GM18526 (cell line): ENCODE data around the gene HDGF.

Experiments
- POLR2A ChIP-seq: IDR thresholded peaks from 3 replicates; pipeline ENCODE4 v1.6.1; 2011; ENCODE audit not compliant: insufficient read length; ENCODE audit errors: extremely low read depth

The HDGF gene

DNA sequence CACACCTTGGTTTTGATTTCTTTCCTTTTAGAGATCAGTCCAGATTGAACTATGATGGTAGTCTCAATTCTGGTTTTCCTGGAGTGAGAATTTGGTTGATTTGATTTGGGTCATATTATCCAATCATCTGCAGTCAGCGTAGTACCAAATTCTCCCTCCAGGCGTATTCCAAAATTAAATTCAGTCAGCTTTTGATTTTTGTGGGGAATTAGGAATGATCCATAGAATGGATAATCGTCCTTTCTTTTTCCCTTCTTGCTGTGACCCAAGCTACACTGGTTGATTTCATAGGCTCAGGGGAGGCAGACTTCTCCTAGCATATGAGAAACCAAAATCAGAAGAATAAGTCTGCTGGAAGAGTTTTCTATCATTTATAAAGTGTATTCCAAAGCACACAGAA lies 20.7 kb upstream of the HDGF start:
- TF ChIP-seq POLR2A: no peak

GRCh38 chr1:156768610-156769295 lies 17.3 kb upstream of the HDGF start:
- TF ChIP-seq POLR2A: no peak

DNA sequence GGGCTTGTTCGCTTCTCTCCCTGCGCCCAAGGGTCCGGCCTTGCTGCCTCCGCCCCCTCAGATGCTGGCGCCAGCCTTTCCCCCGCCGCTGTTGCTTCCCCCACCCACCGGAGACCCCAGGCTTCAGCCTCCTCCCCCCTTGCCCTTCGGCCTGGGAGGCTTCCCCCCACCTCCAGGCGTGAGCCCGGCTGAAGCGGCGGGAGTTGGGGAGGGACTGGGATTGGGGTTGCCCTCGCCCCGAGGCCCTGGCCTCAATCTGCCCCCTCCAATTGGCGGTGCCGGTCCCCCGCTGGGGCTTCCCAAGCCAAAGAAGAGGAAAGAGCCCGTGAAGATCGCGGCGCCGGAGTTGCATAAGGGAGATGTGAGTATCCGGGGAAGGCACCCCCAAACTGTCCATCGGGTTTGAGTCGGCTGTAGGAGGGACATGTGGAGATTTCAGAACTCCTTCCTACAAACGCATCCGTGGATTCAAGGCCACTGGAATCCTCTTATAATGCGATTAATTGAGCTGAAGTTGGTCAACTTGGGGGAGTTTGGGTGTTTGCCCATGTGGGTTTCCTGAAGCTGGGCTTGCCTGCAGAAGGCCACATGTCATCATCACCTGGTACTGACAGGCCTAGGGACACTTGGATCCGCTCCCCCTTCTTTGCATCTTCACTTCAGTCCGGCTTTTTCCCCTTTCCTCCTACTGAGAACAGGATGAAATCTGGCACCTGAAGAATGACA lies 16.6 kb upstream of the HDGF start:
- TF ChIP-seq POLR2A: no peak

GRCh38 chr1:156767101-156767878 lies 15.8 kb upstream of the HDGF start, which contains the start of gene PRCC:
TSS of gene PRCC (plus strand) at chr1:156767535. CDS start at chr1:156767772, 237 bp downstream.
- peak; percentile 33 for TF ChIP-seq POLR2A

DNA sequence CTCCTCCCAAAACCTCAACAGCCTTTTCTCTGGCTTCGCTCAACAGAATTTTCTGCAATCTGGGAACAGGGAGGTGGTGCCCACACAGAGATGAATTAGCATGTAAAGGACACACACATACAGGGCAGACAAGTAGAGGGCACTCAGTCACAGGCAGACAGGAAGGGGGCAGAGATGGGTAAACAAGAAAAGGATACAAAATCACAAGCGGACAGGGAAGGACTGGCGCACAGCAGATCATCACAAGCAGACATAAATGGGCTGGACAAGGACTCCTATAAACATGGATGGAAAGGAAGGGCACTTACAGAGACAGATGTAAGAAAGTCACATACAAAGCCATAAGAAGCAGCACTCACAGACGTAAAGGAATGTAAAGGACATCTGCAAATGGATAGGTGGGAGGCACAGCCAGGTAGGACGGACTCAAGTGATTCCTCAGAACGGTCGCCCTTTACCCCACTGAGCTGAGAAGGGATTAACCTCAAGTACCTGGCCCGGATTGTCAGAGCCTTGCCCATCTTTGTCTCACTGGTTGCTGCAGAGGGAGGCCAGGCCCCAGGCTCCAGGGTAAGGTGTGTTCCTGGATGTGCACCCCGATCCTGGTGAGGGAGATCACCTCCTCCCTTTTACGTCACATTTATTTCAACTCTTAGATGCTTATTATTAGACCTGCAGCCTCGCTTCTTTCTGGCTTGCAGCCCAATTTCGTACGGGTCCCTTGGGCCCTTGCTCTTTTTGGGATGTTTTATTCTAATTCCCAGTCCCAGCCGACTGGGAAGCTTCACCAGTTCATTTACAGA lies 15.0 kb upstream of the HDGF start:
- peak; percentile 41 for TF ChIP-seq POLR2A

- TF ChIP-seq POLR2A: no peak
Measured at GRCh38 chr1:156765666-156766065, 14.2 kb upstream of the HDGF start.

- TF ChIP-seq POLR2A: no peak
Measured at GRCh38 chr1:156760796-156761104, 9.3 kb upstream of the HDGF start.

DNA sequence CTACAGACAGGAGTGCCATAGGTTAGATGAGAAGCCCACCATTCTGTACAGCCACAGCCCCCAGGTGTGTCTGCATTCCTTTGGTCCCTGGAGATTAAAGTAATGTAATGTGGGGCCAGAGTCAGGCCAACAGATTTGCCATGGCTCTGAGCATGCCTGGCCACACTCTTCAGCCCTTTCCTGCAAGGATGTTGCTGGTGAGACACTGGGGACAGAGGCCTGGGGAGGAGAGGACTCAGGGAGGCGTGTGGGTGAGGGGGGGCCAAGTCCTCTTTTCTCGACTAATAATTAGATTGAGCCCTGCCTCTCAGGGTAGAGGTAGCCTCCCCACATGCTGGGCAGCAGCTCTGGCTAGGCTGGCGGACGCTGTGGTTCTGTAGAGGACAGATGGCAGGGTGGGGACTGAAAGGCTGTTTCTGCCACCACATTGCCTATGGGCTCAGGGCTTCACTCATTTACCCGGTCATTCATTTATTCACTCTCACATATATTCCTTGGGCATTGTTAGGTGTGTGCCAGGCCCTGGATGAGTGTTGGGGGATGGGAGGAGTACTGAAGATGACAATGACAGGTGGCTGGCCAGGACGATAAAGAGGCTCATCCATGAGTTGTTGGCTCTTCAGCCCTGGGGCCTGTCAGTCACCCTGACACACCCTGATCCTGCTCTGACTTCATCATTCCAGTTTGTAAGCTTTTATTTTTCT lies 8.8 kb upstream of the HDGF start:
- no peak for TF ChIP-seq POLR2A

- TF ChIP-seq POLR2A: no peak
Measured at GRCh38 chr1:156756355-156756754, 4.9 kb upstream of the HDGF start.

DNA sequence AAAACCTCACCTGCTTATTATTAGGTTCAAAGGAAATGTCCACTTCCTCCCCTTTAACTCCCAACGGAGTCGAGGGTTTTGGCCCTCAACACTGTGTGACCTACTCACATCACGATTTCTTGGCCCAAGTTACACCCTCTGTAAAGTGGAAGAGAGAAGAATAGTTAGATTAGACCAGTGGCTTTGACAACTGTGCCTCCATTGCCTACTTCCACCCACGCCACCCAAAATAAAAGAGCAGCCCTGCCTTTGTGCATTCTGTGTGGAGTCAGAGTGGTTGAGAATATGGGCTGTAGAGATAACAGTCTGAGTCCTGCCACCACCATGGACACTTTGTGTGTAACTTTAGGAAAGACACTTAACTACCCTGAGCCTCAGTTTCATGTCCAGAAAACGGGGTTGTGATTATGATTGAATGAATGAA lies 4.1 kb upstream of the HDGF start:
- TF ChIP-seq POLR2A: no peak

- TF ChIP-seq POLR2A: no peak
Measured at GRCh38 chr1:156754219-156754618, 2.7 kb upstream of the HDGF start.

- TF ChIP-seq POLR2A: no peak
Measured at GRCh38 chr1:156752843-156753482, 1.5 kb upstream of the HDGF start.

- TF ChIP-seq POLR2A: peak; percentile 78
Measured at GRCh38 chr1:156751757-156752481, 444 bp upstream of the HDGF start.
